ENCODE data around the gene JMJD1C.

GRCh38 chr10:63214571-63214970 is 251.2 kb downstream of the JMJD1C start:
- TF ChIP-seq GATA2 (IDR thresholded peaks at IDR 0.05; ENCODE audit: low read depth, low read length) (no peak), GATA3 (IDR thresholded peaks at IDR 0.05; ENCODE audit: low read depth, low read length) (no peak)

All from SH-SY5Y (cell line).